ENCODE data around the gene PPP2R5C.

The PPP2R5C gene

DNA sequence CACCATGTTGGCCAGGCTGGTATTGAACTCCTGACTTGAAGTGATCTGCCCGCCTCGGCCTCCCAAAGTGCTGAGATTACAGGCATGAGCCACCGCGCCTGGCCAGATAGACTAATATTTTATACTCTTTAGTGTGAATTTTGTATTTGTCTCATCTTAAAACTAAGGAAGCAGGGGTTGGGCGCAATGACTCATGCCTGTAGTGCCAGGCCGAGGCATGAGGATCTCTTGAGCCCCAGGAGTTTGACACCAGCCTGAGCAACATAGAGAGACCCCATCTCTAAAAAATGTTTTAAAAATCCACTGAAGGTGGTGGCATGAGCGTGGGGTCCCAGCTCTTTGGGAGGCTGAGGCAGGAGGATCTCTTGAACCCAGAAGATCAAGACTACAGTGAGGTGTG is 211.8 kb downstream of the PPP2R5C start:
- no peak overlapping the region for H3K27ac Mint-ChIP-seq
- no peak for DNase-seq
- no peaks in the 10 kb centered on the region for H3K9me3 Mint-ChIP-seq
- no peaks in the 10 kb centered on the region for H3K27me3 Mint-ChIP-seq (ENCODE audit: low read depth, poor library complexity)
- TF ChIP-seq, protein P1, sequence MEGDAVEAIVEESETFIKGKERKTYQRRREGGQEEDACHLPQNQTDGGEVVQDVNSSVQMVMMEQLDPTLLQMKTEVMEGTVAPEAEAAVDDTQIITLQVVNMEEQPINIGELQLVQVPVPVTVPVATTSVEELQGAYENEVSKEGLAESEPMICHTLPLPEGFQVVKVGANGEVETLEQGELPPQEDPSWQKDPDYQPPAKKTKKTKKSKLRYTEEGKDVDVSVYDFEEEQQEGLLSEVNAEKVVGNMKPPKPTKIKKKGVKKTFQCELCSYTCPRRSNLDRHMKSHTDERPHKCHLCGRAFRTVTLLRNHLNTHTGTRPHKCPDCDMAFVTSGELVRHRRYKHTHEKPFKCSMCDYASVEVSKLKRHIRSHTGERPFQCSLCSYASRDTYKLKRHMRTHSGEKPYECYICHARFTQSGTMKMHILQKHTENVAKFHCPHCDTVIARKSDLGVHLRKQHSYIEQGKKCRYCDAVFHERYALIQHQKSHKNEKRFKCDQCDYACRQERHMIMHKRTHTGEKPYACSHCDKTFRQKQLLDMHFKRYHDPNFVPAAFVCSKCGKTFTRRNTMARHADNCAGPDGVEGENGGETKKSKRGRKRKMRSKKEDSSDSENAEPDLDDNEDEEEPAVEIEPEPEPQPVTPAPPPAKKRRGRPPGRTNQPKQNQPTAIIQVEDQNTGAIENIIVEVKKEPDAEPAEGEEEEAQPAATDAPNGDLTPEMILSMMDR (IDR thresholded peaks at IDR 0.05): no peak
- peaks cover 30% of the 10 kb centered on the region for H3K4me1 Mint-ChIP-seq
- peaks cover 38% of the 10 kb centered on the region for H3K36me3 Mint-ChIP-seq (ENCODE audit: low read depth)
- H3K4me3 Mint-ChIP-seq: no peak overlapping the region

DNA sequence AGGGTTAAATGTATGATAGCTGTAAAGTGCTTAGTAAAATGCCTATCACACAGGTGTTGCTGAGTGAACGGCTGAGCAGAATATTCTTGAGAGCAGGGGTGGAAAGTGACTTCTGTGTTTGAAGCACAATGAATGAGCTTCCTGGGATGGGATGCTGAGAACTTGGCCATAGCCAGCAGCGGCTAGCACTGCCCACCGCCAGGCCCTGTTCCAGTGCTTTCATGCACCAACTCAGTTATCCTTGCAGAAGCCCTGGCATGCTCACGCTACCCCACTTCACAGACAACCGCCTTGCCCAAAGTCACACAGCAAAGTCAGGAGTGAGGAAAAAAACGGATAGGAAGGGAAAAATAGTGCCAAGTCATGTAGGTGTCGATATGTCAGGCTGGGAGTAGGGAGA is 213.7 kb downstream of the PPP2R5C start:
- no peak for DNase-seq
- TF ChIP-seq, protein P1 (IDR thresholded peaks at IDR 0.05): no peak
- H3K27me3 Mint-ChIP-seq (ENCODE audit: low read depth, poor library complexity): no peaks in the 10 kb centered on the region
- peak overlapping the region; percentile 12 for H3K27ac Mint-ChIP-seq
- peaks cover 40% of the 10 kb centered on the region for H3K36me3 Mint-ChIP-seq (ENCODE audit: low read depth)
- no peak overlapping the region for H3K4me3 Mint-ChIP-seq
- peaks cover 18% of the 10 kb centered on the region for H3K4me1 Mint-ChIP-seq
- H3K9me3 Mint-ChIP-seq: no peaks in the 10 kb centered on the region
